Left lobe of liver (tissue), 2 donors: ENCODE data around the gene RYR2. TPM values are rescaled to one million over a fixed set of nuclear protein-coding genes. Genes with fewer than 3 reads are reported as not detected.
"Not testable (repeated sequence)": the region's sequence is repeated elsewhere in the genome, so short reads cannot be mapped to it uniquely, and the experiment has no call there.

Source experiments
- ATAC-seq: fragments of 200-7000 bp; cut with Tn5 transposase; one replicate; pipeline ENCODE4 v1.9.1; 2020; ENCODE audit warnings: mild to moderate bottlenecking, moderate library complexity
- DNase-seq: peaks from one replicate; pipeline ENCODE4 v3.0.0-alpha.2; 2020; ENCODE audit warnings: low spot score
- total RNA-seq: library from RNA; stranded (reverse); gene quantifications from one replicate; pipeline ENCODE4 v1.2.1, GENCODE V29; 2021
- donor health status: DM: no; HTN: no; CAD: no; lungs with moderate emphysema.
- donor health status: DM: no; HTN: yes; CAD: no.

The RYR2 gene
- total RNA-seq, 1 donor from 2014 or later, result 0.03 TPM

- no peak for ATAC-seq
- no peak for DNase-seq
Observed at GRCh38 chr1:237814319-237814924, 772.4 kb downstream of the RYR2 start.

GRCh38 chr1:237817277-237817676, 775.3 kb downstream of the RYR2 start:
- ATAC-seq (no peak), DNase-seq (no peak)

GRCh38 chr1:237820634-237821033, 778.6 kb downstream of the RYR2 start:
- not testable (repeated sequence) for ATAC-seq, DNase-seq

GRCh38 chr1:237832858-237833257, 790.9 kb downstream of the RYR2 start:
- no peak for ATAC-seq

GRCh38 chr1:237834048-237834447, 792.1 kb downstream of the RYR2 start:
- ATAC-seq (no peak), DNase-seq (no peak)

More at GRCh38 chr1:237832858-237833257, 790.9 kb downstream of the RYR2 start:
- DNase-seq, result no peak

- DNase-seq (no peak), ATAC-seq (no peak)
Observed at GRCh38 chr1:237834461-237834860, 792.5 kb downstream of the RYR2 start.

GRCh38 chr1:237838320-237838719, 796.3 kb downstream of the RYR2 start:
- ATAC-seq (no peak), DNase-seq (no peak)

- no peak for DNase-seq
- ATAC-seq, result no peak
Observed at GRCh38 chr1:237838904-237839534, 797.0 kb downstream of the RYR2 start.

- DNase-seq, result no peak
- ATAC-seq, result no peak
Observed at GRCh38 chr1:237841485-237841884, 799.5 kb downstream of the RYR2 start.

GRCh38 chr1:237843516-237843915, 801.5 kb downstream of the RYR2 start:
- not testable (repeated sequence) for ATAC-seq, DNase-seq

GRCh38 chr1:237851210-237851845, 809.3 kb downstream of the RYR2 start:
- DNase-seq, result peak; percentile 50
- ATAC-seq, result peak; percentile 91

- DNase-seq (no peak), ATAC-seq (no peak)
Observed at GRCh38 chr1:237852342-237852741, 810.4 kb downstream of the RYR2 start.

GRCh38 chr1:237857455-237857854, 815.5 kb downstream of the RYR2 start:
- ATAC-seq (peak; percentile 91), DNase-seq (peak; percentile 50)

GRCh38 chr1:237858992-237859391, 817.0 kb downstream of the RYR2 start:
- DNase-seq, result no peak
- no peak for ATAC-seq

GRCh38 chr1:237861944-237862343, 820.0 kb downstream of the RYR2 start:
- DNase-seq, result no peak
- no peak for ATAC-seq

- ATAC-seq (no peak), DNase-seq (no peak)
Observed at GRCh38 chr1:237863234-237863633, 821.2 kb downstream of the RYR2 start.

- DNase-seq (peak; percentile 89), ATAC-seq (peak; percentile 99)
Observed at GRCh38 chr1:237864338-237865244, 822.6 kb downstream of the RYR2 start.

GRCh38 chr1:237867380-237867888, 825.5 kb downstream of the RYR2 start:
- ATAC-seq, result no peak
- DNase-seq, result no peak

GRCh38 chr1:237868817-237869600, 827.0 kb downstream of the RYR2 start:
- DNase-seq (no peak), ATAC-seq (no peak)
